Esophagus squamous epithelium (tissue), 5 donors: ENCODE data around the gene TMEM185B. TPM values are rescaled to one million over a fixed set of nuclear protein-coding genes. Genes with fewer than 3 reads are reported as not detected.

ENCODE experiments used
- DNase-seq: peaks from one replicate; lab custom pipeline; 2025; lab: John Stamatoyannopoulos, UW
- H3K27ac ChIP-seq, 4 donors: fragments of 200-600 bp; sonication (generic); one replicate each; pipeline ENCODE4 v1.5.1; 2016 to 2019; ENCODE audit warnings: mild to moderate bottlenecking in 1 of 4
- H3K27me3 ChIP-seq, 4 donors: fragments of 200-600 bp; sonication (generic); 1 replicate in 3 of 4; 2 replicates in 1 of 4; pipeline versions ENCODE4 v1.5.1 to v1.6.0; 2017 to 2021; ENCODE audit warnings: antibody characterized with exemption in 1 of 4
- H3K36me3 ChIP-seq, 3 donors: fragments of 200-600 bp; sonication (generic); one replicate each; pipeline ENCODE4 v1.5.1; 2016 to 2019
- H3K4me1 ChIP-seq, 3 donors: fragments of 200-600 bp; sonication (generic); one replicate each; pipeline ENCODE4 v1.5.1; 2017 to 2019
- H3K4me3 ChIP-seq, 4 donors: fragments of 200-600 bp; sonication (generic); 1 replicate in 3 of 4; 2 replicates in 1 of 4; pipeline ENCODE4 v1.5.1; 2016 to 2019; ENCODE audit warnings: mild to moderate bottlenecking in 2 of 4, moderate library complexity in 1 of 4
- H3K9me3 ChIP-seq, 3 donors: fragments of 200-600 bp; sonication (generic); one replicate each; pipeline ENCODE4 v1.5.1; 2016 to 2019
- POLR2A ChIP-seq, 4 donors: fragments of 450-650 bp; IDR thresholded peaks; one replicate each; pipeline ENCODE4 v1.6.1; 2017; ENCODE audit warnings: antibody characterized with exemption in 4 of 4, mild to moderate bottlenecking in 4 of 4, moderate library complexity in 3 of 4
- WGBS, 2 donors: methylation state at CpG; one replicate each; pipeline ENCODE4 v1.1.5; 2018; 5-methylcytosine and 5-hydroxymethylcytosine counted together
- intact Hi-C: fragments of 100-400 bp; cut with DNase I; formaldehyde crosslinking; loops from one replicate; pipeline ENCODE4 v1.15.0; 2022
- total RNA-seq, 4 donors: library from RNA; depleted of rRNA; stranded (reverse); fragments of >200 nt; gene quantifications; one replicate each; pipeline ENCODE4 v1.1.0, GENCODE V29; 2016
- TF ChIP-seq, protein P1 (sequence below), 6 experiments: fragments of 450-650 bp in 4 of 6; fragments of 200-600 bp in 2 of 6; sonication (generic) in 2 of 6; IDR thresholded peaks; one replicate each; pipeline ENCODE4 v1.5.1; 2016 to 2019; ENCODE audit warnings: antibody characterized with exemption in 6 of 6, mild to moderate bottlenecking in 4 of 6, moderate library complexity in 4 of 6
- donor health status: DM: yes; HTN: yes; CAD: no.

TMEM185B gene
- 10 to 100 TPM; 20.9 to 24.8 (median 23.3) TPM for total RNA-seq

DNA sequence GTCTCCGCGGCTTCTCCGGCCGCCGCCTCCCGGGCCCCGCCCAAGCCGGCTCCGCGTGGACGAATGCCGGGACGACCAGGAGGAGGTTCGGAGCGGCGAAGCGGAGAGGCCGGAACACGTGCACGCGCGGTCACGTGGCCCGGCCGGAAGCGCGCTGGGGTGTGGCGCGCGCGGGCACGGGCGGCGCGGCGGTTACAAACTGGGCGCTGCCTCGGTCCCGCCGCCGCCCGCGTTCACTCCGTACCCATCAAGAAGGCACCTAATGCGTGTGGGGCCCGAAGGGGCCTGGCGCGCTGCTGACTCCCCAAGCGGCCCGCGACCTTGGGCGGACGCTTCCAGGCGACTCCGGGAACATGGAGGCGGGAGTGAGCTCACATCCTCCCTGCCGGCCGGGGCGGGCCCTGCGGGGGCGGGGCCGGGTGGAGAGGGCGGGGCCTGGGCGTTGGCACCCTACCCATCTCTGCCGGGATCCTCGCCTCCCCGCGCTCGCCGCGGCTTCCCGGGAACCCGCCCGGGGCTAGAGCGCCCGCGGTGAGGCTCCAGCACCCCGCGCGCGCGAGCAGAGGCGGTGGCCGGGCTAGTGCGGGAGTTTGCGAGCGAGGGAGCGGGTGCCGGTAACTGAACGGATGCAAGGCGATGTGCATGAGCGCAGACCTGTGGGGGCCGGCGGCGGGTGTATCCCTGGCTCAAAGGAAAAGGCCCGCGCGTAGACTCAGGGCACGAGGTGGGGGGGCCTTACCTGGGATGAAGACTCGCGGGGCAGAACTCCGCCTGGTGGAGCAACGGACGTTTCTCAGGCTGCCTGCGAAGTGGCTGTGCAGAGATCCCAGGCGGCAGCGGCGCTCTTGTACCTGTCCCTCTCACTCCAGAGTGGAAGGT is at the start of gene TMEM185B:
TSS of gene TMEM185B (minus strand) at position 367 of the 879 bp plus-strand sequence. CDS start 424 bp downstream, outside the sequence.
- intact Hi-C loops: no loop called here
- H3K36me3 ChIP-seq: peaks cover 0 to 21% (median 0%) of the 10 kb centered on the region in 3 donors
- peaks cover 19 to 49% (median 32%) of the 10 kb centered on the region in 3 donors for H3K4me1 ChIP-seq
- no peaks in the 10 kb centered on the region for H3K9me3 ChIP-seq
- 3% methylated on average over 12 of the region's 108 CpGs; no CpG with 5 or more reads in 1 of the 2 donors for WGBS, 2 donors
- H3K4me3 ChIP-seq: peak within 1 kb of the TSS; percentile 69 to 84 (median 74)
- peak within 1 kb of the TSS; percentile 94 to 98 (median 96) for H3K27ac ChIP-seq
- no peak for DNase-seq
- TF ChIP-seq POLR2A (IDR thresholded peaks at IDR 0.05): peak in 2 of 4 donors; percentile 40 to 65
- TF ChIP-seq, protein P1, sequence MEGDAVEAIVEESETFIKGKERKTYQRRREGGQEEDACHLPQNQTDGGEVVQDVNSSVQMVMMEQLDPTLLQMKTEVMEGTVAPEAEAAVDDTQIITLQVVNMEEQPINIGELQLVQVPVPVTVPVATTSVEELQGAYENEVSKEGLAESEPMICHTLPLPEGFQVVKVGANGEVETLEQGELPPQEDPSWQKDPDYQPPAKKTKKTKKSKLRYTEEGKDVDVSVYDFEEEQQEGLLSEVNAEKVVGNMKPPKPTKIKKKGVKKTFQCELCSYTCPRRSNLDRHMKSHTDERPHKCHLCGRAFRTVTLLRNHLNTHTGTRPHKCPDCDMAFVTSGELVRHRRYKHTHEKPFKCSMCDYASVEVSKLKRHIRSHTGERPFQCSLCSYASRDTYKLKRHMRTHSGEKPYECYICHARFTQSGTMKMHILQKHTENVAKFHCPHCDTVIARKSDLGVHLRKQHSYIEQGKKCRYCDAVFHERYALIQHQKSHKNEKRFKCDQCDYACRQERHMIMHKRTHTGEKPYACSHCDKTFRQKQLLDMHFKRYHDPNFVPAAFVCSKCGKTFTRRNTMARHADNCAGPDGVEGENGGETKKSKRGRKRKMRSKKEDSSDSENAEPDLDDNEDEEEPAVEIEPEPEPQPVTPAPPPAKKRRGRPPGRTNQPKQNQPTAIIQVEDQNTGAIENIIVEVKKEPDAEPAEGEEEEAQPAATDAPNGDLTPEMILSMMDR (IDR thresholded peaks at IDR 0.05): peak in 4 of 6 experiments; percentile 22 to 58 (median 29)
- no peaks in the 10 kb centered on the region for H3K27me3 ChIP-seq

DNA sequence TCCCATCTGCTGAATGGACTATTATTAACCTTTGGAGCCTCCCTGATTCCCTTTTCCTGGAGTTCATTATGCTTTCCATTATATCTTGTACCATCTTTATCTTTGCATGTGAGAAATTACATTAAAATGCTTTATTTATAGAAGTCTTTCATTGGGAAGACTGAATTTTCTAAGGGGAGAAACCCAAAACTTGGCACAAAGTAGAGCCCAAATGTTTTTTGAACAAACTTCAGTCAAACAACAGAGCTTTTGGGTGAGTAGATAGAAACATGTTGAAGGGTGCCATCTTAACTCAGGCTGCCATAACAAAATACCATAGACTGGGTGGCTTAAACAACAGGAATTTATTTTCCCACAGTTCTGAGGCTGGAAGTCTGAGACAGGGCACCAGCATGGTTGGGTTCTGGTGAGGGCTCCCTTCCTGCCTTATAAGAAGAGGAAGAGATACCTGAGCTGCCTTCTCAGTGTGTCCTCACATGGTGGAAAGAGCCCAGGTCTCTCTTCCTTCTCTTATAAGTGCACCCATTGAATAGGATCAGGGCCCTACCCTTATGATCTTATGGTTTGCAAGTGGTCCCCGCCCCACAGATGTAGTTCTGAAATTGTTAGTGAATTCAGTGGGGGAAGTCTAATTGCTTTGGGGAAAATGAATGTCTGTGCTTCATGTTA is 48.6 kb upstream of the TMEM185B start:
- peaks cover 0 to 62% (median 11%) of the 10 kb centered on the region in 3 donors for H3K4me1 ChIP-seq
- intact Hi-C loops: no loop called here
- peaks cover 0 to 8% (median 0%) of the 10 kb centered on the region in 3 donors for H3K36me3 ChIP-seq
- H3K9me3 ChIP-seq: no peaks in the 10 kb centered on the region
- H3K27ac ChIP-seq: no peak overlapping the region
- H3K27me3 ChIP-seq: no peaks in the 10 kb centered on the region
- no peak for TF ChIP-seq POLR2A (IDR thresholded peaks at IDR 0.05)
- TF ChIP-seq, protein P1 (IDR thresholded peaks at IDR 0.05): no peak
- no peak overlapping the region for H3K4me3 ChIP-seq
- DNase-seq: no peak
- WGBS, 2 donors: 100% methylated on average over 1 of the region's 1 CpG; no CpG with 5 or more reads in 1 of the 2 donors

DNA sequence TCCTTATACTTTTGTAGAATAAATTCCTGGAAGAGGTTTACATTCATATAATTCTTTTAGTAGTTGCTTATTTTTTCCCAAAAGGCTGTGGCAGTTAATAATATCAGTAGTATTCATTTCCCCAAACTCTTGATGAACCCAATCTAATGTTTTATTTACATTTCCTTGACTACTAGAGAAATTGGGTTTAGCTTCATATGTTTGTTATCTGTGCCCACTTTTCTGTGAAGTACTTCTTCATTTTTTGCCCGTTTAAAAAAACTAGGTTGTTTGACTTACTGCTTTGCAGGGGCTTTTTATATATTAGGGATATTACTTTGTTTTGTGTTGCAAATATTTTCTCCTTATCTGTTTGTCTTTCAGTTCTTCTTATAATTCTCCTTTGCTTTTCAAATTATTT is 46.6 kb upstream of the TMEM185B start:
- peaks cover 0 to 65% (median 17%) of the 10 kb centered on the region in 3 donors for H3K4me1 ChIP-seq
- peaks cover 0 to 8% (median 0%) of the 10 kb centered on the region in 3 donors for H3K36me3 ChIP-seq
- H3K27me3 ChIP-seq: no peaks in the 10 kb centered on the region
- intact Hi-C loops: no loop called here
- no peak overlapping the region for H3K4me3 ChIP-seq
- TF ChIP-seq POLR2A (IDR thresholded peaks at IDR 0.05): no peak
- TF ChIP-seq, protein P1 (IDR thresholded peaks at IDR 0.05): no peak
- no peak for DNase-seq
- no peaks in the 10 kb centered on the region for H3K9me3 ChIP-seq
- 54 to 70% methylated on average over 1 of the region's 1 CpG for WGBS, 2 donors
- no peak overlapping the region for H3K27ac ChIP-seq

DNA sequence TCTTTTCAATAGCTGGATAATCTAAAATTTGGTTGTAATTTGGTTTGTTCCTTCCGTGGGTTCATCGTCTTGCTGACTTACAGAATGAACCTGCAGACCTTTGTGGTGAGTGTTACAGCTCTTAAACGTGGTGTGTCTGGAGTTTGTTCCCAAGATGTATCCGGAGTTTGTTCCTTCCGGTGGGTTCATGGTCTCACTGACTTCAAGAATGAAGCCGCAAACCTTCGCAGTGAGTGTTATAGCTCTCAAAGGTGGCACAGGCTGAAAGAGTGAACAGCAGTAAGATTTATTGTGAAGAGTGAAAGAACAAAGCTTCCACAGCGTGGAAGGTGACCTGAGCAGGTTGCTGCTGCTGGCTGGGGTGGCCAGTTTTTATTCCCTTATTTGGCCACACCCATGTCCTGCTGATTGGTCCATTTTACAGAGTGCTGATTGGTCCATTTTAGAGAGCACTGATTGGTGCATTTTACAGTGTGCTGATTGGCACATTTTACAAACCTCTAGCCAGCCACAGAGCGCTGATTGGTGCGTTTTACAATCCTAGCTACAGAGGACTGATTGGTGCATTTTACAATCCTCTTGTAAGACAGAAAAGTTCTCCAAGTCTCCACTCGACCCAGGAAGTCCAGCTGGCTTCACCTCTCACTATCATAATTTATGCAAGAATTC is 46.0 kb upstream of the TMEM185B start:
- Histone ChIP-seq H3K27ac (no peak overlapping the region), H3K27me3 (no peaks in the 10 kb centered on the region), H3K9me3 (no peaks in the 10 kb centered on the region), H3K4me1 (peaks cover 0 to 69% (median 17%) of the 10 kb centered on the region in 3 donors), H3K36me3 (peaks cover 0 to 8% (median 0%) of the 10 kb centered on the region in 3 donors), H3K4me3 (no peak overlapping the region)
- TF ChIP-seq, protein P1 (IDR thresholded peaks at IDR 0.05): no peak
- no peak for TF ChIP-seq POLR2A (IDR thresholded peaks at IDR 0.05)
- no peak for DNase-seq
- intact Hi-C loops: no loop called here
- WGBS, 2 donors: 67 to 91% methylated on average over 11 of the region's 11 CpGs
